ENCODE results near the gene KRTAP1-5.

DNA sequence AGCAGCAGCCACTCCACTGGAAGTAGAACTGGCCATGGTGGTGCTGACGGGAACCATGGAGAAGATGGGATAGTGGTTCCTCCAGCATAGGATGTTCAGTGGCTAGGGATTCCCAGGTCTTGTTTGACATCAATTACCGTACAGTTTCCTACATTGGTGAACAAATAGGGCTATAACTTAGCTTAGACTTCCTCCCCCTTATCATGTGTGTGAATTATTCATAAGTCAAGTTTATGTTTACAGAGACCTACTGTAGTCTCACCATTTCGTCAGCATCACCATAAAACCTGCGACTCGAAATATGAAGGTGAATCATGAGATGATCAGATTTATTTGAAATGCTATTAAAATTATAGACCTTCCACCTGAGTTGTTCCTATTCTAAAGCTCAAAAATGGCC is 31.7 kb upstream of the KRTAP1-5 start:
- TF ChIP-seq CTCF (IDR thresholded peaks at IDR 0.05; ENCODE audit: insufficient read depth, low read depth, low read length) = no peak
- no peak for TF ChIP-seq EZH2 (IDR thresholded peaks at IDR 0.05; ENCODE audit: insufficient read depth, low read length)
